ENCODE measurements around the gene ZACN.

ZACN gene

DNA sequence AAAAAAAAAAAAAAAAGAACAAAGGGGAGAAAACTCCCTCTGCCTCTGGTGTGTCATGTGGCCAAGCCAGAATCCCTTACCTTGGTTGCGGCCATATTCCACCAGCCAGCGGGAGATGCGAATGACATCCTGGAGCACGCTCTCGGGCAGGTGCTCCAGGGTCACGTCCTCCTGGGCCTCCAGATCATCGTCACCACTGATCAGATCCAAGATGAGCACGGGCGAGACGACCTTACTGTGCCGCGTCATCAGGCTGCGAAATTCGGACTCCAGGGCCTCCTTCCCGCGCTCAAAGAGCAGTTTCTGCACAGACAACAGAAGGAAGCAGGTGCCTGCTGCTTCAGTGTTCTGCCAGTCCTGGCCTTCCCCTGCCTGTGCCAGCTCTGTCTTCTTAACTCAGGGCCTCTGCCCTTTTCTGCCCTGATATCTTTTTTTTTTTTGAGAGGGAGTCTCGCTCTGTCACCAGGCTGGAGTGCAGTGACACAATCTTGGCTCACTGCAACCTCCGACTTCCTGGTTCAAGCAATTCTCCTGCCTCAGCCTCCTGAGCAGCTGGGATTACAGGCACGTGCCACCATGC is 18.8 kb downstream of the ZACN start:
- TF ChIP-seq CTCF (conservative IDR thresholded peaks at IDR 0.05; ENCODE audit: low read depth, low read length), result no peak
- no peak overlapping the region for H3K4me3 ChIP-seq (ENCODE audit: low read depth, low read length)
- DNase-seq (ENCODE audit: low read depth), result no peak

DNA sequence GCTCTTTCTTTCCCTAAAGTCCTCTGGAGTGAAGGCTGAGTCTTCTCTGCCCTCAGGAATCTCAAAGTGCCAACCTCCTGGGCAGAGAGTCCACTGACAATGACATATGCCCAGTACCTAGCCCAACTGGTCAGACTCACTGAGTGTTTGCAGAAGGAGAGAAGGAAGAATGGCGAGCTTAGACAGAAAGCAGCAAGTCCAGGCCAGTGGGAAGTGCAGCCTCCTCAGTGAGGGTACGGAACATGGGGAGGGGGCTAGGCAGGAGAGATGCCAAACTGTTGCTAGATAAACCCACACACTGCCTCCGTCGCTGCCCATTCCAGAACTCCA is 23.9 kb downstream of the ZACN start:
- TF ChIP-seq CTCF (conservative IDR thresholded peaks at IDR 0.05; ENCODE audit: low read depth, low read length), result no peak
- DNase-seq (ENCODE audit: low read depth), result no peak
- peak overlapping the region; percentile 93 for H3K4me3 ChIP-seq (ENCODE audit: low read depth, low read length)

DNA sequence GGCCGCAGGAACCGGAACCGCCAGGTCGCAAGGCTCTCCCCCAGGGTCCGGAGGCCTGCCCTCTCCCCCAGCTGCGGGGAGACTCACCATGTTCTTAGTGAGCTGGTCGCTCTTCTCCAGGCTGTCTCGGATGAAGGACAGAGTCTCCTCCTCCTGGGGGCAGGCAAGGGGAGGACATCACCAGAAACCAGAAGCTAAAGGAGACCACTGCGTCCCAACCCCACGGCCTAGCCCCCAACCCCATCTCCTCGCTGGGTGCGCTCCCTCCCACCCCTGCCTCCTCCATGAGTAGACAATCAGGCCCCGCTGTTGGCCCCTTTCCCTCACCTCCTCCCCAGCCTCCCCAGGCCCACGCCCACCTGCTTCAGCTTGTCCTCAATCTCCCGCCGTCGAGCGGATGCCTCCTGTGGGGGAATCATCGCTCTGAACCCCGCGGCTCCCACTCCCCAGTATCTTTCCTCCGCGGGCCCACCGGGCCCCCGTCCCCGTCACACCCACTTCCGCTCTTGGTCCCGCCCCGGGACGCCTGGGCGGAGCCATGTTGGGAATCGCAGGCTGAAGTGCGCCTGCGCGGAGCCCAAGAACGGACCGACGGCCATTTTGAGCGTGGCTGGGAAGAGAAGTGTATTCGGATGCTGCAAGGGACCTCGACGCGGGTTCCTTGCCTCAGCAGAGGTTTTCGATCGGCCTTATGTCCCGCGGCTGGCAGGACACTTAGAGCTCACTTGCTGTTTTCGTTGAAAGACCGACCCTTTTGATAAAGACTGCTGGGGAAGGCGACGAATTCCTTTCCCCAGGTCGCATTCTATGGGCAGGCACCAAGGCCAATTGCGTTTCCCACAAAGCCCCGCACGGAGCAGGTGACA is 24.5 kb downstream of the ZACN start, which contains the start of gene EXOC7:
Gene EXOC7 (minus strand): TSS at position 514 of the 866 bp plus-strand sequence. CDS start 95 bp downstream, at position 419.
- peak within 1 kb of the TSS; percentile 93 for H3K4me3 ChIP-seq (ENCODE audit: low read depth, low read length)
- DNase-seq (ENCODE audit: low read depth), result peak; percentile 93
- peak; percentile 30 for TF ChIP-seq CTCF (conservative IDR thresholded peaks at IDR 0.05; ENCODE audit: low read depth, low read length)

GRCh38 chr17:76104140-76104895 is 25.3 kb downstream of the ZACN start:
- no peak for DNase-seq (ENCODE audit: low read depth)
- no peak for TF ChIP-seq CTCF (conservative IDR thresholded peaks at IDR 0.05; ENCODE audit: low read depth, low read length)
- H3K4me3 ChIP-seq (ENCODE audit: low read depth, low read length), result peak overlapping the region; percentile 93

DNA sequence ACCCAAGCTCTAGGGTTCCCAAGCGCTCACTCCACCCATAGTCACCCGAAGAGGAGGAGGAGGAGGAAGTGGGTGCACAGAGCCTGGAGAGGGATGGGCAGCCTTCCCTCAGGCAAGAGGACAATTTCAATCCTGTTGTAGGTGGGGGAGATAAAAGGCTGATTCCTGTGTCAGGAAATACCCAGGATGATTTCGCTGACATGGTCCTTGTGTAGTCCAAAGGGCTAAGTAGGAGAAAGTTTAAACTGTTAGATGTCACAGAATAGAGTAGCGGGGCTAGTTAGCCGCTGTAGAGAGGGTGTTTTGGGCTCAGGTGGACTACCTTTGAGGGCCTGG is 25.9 kb downstream of the ZACN start:
- DNase-seq (ENCODE audit: low read depth), result no peak
- H3K4me3 ChIP-seq (ENCODE audit: low read depth, low read length), result no peak overlapping the region
- TF ChIP-seq CTCF (conservative IDR thresholded peaks at IDR 0.05; ENCODE audit: low read depth, low read length), result no peak

DNA sequence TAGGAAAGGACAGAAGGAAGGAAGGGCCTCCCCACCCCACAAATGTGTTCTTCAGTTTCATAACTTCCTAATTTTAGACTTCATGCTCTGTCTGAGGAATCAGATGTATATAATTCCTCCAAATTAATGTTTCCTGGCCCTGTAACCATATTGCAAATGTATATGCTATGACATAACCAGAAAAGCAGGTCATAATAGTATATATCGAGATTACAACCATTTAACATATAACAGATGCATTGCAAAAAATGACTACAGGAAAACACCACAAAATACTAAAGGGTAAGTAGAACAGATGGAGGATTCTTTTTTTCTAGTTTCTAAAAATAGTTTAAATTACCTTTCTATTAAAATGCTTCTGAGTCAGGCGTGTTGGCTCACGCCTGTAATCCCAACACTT is 27.7 kb downstream of the ZACN start:
- no peak overlapping the region for H3K4me3 ChIP-seq (ENCODE audit: low read depth, low read length)
- no peak for DNase-seq (ENCODE audit: low read depth)
- no peak for TF ChIP-seq CTCF (conservative IDR thresholded peaks at IDR 0.05; ENCODE audit: low read depth, low read length)

Measured in choroid plexus epithelial cell (primary cell).